HG02840 (cell line): ENCODE data around the gene MCTP2.

Experiments used
- ATAC-seq: cut with Tn5 transposase; IDR thresholded peaks from one replicate; pipeline ENCODE4 v1.9.1; 2021; ENCODE audit warnings: mild to moderate bottlenecking, moderate library complexity, moderate number of reproducible peaks; ENCODE audit not compliant: unreplicated experiment, low FRiP score

Gene MCTP2

DNA sequence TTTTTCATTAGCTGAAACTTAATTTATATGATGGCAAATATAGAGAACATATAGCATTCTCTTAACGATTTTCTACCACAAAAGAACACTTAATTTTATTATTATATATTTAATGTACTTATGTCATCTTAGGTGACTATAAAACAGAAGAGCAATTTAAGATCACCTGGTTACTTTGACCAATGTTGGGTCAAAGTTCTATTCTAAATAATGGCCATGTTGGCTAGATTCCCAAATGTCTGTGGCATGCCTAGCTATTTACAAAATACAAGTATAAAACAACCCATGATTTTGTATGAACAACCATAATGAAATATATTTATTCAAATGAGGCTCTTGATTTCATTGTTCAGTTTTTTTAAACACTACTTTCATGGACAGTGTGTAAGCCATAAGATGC, 200.9 kb downstream of the MCTP2 start:
- no peak for ATAC-seq

DNA sequence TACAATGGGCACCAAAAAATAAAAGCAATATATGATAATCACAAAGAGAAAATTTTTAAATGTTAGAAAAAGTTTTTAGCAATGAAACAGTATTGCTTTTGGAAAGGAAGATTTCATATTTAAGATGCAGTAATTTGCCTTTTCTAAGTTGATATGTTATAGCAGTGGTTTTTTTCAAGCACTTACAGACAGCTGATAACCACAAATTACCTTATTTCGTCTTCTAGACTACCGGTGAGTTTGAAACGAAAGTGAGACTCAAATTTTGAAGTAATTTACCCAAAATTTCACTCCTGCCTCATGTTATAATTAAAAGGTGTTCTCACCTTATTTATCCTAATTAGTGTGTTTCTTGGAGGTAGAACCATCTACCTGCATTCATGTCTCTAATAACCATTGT, 207.8 kb downstream of the MCTP2 start:
- no peak for ATAC-seq

DNA sequence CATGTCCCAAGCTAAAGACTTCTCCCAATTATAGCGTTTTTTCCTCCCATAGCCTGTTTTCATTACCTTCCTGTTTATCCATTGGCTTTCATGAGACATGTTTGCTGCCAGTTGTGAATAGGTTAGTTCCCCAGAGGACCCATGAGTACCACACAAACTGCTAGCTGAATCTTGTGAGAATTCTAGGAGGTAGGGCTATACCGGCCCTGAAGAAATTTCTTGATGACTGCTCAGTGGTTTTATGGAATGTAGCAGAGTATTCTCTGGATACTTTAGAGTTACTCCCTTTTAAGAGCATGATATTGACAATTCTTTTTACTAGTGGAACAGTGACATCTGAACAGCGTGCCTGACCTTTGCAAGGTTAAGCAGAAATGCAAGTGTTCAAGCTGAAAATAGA, 210.4 kb downstream of the MCTP2 start:
- no peak for ATAC-seq

DNA sequence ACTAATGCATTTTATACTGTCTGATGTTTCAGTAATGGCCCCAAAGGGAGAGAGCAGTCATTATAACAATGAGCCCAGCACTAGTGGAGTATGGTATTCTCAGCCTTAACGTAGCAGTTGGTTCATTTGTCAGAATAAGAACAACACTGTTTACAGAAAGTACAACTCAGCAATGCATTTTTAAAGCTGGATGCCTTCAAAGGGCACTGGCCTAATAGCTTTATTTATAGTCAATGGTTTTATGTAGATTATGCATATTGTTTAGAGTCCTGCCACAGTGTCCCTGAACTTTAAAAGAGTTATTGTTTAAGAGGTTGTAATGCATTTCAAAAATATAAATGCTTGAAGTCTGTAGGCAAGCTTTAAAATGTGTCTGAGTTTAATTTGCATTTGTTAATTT, 211.1 kb downstream of the MCTP2 start:
- ATAC-seq: no peak

DNA sequence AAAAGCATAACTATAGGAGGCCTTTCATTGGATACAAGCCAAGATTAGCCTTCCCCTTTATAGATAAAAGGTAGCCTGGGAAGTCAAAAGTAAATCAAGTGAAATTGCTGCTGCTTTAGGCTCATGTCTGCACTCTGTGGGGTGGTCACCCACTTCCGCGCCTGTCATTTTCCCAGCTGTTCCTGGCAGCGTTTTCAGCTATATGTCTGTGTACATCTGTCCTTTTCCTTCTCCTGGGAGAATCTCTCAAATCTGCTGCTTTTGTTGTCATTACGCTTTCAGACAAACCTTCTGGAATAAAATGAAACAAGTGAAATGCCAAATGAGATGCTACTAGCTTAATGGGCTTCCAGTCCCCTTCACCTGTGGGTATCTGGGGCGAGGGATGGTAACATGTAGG, 211.8 kb downstream of the MCTP2 start:
- ATAC-seq: no peak

DNA sequence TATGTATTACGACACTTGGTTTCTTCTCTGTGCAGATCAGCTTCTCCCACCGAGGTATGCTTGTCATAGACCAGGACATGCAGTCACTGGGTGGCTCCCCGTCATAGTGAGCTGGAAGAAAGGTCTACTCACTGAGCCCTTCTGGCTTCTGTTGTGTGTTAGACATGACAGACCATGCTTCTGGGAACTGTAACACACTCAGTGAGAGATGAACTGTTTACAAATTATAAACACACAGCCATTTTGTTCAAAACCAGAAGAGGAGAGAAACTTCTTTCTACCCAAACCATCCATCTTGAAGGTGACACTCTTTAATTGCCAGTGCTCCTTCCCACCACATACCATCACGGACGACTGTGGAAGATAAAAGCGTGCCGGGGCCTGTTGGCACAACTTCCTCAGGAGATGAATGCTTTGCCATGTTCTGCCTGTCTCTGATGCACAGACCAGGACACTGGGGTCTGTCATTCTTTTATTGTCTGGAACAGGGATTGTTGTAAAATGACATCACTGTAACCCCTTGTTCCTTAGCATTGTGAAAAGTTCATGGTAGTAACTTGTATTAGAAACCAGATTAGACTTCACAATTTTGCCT, 214.3 kb downstream of the MCTP2 start:
- ATAC-seq: no peak

DNA sequence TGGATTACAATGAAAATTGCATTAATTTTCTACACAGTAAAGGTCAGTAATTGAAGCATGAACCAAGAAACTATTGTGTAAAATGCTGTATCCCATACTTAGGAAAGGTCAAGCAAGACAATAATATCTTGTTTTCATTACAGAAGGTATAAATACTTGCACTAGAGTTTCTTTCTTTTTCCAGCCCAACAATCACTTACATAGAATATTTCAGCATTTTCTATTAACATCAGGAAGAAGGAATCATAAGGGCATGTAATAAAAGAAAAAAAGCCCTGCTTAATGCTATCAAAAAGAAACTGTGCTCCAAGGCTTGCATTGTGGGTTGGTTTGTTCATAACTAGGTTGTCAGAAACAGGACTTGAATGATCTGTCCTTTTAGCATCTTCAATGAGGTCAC, 215.1 kb downstream of the MCTP2 start:
- no peak for ATAC-seq

DNA sequence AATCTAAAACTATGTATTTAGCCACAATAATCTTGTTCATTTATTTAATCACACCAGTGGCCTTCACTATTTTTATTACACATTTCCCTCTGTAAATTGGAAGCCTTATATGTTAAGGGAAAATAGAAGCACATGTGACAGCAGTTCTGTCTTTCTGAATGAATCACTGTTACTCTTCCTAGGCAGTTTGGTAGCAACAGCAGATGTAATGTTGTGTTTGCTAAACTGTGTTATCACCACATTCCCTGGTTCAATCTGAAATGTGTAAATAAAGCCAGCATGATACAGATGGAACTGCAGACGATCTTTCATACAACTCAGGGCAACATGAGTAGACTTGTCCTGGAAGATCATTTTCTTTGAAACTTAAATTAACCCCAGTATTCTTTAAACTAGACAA, 220.1 kb downstream of the MCTP2 start:
- no peak for ATAC-seq

DNA sequence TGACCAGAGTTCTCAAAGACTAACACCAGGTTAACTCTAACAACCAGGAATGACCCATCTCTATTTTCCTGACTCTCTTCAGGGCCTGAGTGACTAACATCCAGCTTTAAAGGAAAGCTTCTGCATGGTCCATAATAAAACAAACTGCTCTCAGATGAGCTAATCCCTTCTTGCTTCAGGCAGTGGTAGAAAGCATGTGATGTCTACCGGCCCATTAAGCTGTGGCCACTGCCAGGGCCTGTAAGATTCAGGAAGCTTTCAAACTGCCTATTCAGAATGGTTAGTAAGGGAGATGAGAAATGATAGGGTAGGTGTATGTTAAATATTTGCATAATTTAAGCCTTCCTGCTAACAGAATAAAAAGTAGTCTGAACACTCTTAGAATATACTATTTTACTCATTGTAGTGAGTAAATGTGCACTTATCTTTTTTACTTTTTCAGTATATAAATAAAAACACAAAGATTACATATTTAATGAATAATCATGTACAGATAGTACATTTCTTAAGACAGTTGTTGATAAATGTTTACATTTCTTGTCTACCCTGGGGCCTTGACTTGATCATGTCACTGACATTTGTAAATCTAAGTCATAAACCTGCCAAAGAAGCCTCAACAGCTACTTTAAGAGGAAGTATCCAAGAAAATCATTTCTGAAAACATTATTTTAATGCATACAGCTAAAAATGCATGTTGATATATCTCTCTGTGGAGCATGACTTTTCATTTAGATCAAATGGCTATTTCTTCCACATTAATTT, 222.0 kb downstream of the MCTP2 start:
- ATAC-seq: no peak

DNA sequence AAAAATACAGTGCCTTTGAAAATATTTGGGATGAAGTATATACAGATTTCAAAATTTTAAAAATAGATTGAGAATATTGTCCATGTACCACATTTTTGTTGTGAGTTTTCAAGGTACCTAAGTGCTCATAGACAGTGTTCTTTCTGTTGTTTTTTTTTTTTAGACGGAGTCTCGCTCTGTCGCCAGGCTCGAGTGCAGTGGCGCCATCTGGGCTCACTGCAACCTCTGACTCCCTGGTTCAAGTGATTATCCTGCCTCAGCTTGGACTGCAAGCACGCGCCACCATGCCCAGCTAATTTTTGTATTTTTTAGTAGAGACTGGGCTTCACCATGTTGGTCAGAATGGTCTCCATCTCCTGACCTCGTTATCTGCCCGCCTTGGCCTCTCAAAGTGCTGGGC, 223.9 kb downstream of the MCTP2 start:
- ATAC-seq: no peak

DNA sequence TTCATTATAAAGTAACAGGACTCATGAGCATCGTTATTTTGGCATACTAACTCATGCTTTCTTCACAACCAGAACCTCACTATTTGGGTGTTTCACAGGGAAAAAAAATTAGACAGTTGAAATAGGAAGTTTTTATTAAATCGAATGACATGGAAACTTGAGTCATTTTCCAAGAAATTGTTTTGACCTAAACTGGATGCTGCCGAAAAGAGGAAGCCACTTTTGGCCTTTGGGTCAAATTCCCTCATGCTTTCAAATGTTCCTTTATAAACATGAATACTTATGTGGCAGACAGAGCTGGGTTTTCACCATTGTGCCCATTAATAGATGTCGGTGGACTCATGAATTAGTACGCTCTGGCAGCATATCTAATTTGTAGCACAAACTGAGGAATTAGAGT, 224.9 kb downstream of the MCTP2 start:
- no peak for ATAC-seq

DNA sequence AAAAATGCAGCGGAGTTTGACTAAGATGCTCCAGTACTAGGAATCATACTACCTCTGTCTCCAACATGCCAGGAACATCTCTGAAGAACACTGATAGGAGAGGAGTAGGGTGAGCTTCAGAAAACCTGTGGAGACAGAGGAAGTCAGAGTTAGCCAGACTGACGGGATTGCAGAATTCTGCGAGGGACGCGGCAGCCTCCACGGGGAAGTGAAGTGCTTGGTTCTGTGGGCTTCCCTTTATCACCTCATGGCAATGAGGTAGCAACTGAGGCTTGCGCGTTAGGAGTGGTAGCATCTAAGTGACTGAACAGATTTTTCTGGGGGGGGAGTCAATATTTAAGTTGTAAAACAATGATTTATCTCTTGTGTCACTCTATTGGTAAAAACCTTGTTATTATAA, 226.3 kb downstream of the MCTP2 start:
- no peak for ATAC-seq

DNA sequence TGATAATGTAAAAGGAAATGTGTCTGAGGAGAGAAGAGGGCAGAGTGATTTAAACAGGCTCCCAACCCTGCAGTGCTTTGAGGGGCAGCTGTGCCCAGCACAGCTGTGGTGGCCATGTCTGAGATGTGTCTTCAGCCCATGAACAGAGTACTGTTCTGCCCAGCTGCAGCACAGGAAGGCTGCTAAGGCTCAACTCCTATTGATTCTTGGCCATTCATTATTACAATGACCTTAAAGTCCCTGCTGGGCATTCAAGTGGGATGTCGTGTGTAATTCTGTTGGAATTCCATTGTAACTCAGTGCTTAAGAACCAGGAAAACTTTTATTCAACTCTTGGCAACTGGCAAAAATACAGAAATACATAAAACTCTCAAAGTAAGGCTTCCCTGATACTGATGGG, 229.3 kb downstream of the MCTP2 start:
- no peak for ATAC-seq

DNA sequence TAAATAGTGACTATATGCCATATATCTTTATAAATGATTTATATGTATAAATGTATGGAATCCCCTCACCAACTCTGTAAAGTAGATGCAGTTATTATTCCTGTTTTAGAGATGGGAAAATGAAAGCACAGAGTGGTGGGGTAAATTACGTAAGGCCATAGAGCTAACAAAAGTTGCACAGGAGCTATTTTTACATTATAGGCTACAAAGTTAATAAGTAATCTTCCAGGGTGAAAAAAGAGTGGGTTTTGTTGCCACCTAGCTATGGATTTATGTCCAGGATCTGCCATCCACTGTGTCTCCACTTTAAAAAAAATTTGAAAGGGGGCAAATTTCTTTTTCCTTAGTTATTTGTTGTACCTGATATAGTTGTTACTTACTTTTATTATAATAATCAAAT, 235.7 kb downstream of the MCTP2 start:
- no peak for ATAC-seq

DNA sequence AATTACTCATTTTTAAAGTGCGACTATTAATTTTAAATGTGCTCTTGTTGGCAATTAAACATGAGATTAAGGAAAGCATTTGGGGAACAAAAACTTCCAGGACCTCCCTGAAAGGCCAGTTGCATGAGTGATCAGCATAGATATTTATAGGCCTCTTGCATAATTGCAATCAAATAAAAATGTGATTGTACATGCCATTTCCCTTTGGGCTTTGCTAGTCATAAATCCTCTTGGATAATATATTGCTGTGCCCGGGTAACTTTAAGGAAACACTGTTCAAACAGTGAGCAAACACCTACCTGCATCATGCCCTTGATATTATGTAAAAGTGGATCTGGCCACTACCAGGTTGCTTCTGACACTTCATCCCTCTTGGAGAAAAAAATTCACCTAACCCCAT, 239.1 kb downstream of the MCTP2 start:
- ATAC-seq: no peak

DNA sequence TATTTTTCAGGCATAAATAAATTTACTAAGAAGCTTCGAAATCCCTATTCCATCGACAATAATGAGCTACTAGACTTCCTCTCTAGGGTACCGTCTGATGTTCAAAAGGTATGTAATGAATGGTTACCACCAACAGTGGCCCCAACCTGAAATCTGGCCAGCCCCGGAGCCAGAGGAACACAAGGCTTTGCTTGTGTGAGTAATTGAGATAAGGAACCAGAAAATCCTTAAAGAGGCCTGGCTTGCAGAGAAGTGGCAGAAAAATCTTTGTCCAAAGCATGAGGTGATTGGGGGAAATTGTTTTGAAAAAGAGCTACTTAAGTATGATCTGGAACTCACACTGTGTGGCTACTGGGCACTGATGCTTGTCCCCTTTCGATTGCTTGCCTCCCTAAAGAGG, 245.3 kb downstream of the MCTP2 start:
- ATAC-seq: no peak

DNA sequence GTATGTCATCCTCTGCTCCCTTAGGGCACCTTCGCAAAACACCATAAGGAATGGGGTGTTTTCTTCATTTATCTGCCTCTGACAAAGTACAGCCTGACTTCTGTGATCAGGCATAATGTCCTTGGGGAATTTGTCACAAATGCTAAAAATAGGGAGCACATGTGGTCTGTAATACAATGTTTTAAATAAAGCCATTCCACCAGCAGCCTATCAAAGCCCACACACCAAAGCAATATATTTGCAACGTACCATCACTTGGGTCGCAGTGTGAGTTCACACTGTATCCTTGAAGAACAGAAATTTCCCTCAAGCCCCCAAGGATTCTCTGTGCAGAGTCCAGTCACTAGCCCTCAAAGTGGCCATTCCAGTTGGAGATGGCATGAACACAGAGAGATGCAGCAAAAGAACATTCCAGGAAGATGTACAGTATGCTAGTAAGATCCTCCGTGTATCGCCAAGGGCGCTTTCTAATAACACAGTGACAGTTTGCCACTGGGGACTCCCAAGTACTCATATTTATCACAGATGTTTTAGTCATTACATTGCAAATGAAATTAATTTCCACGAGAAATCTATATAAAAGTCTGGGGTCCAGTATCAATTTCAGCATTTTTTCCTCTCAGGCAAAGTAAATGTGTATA, 246.7 kb downstream of the MCTP2 start:
- no peak for ATAC-seq

DNA sequence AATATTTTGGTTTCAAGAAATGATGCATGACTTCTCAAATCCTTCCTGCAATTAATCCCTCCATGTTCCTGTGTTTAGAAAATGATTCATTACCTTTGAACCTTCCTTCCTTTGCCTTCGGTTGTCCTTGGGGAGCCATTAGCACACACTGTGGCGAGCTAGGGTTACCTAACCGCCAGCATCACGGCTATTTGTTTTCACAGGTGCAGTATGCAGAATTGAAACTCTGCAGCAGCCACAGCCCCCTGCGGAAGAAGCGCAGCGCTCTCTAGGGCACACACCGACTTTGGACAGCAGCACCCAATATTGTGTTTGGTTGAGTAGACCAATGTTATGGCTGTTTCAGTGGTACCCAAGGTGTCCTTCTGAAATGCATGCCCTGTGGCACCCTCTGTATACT, 247.4 kb downstream of the MCTP2 start:
- ATAC-seq: no peak

DNA sequence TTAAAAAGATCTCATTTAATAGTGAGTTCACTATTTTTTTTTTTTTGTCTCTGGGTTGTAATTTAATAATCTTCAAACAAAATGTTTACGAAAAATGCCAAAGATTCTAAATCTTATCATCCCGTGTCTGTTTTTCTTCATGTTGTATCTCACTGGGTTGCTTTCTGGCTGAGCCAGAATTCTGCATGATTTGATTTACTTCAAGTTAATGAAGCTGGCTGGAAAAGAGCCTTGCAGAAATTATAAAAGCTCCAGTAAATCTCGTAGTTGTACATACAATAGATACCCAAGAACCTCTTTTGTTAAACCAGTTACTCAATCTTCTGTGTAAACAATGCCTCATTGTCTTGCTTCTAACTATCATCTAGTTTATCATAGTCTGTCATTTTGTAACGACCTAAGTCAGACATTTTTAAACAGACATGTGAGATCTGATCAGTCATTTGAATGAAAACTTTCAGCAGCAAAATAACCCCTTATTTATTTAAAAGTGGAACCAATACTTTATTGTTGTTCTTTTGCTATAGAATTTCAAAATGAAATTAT, 249.0 kb downstream of the MCTP2 start:
- ATAC-seq: no peak

DNA sequence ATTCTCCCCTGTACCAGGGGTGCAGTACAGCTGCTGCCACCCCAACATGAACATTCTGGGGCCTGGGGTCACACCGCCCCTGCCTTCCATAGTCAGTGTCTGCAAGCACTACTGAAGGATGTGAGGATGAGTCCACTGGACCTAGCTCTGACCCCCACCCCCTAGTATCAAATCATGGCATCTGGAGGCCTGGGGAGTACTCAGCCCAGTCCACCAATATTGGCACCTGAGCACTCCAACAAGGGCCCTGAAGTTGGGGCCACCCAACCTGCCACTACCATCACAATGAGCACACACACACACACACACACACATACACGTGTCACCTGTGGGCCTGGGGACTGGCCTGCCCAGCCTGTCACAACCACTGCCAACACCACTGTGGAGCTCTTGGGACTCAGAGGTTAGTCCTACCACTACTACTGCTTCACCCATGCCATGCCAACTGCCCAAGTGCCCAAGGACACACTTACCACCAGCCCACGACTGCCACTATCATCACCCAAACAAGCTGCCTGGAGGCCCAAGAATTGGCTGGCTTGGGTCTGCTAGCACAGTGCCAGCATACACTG, 253.9 kb downstream of the MCTP2 start:
- no peak for ATAC-seq

DNA sequence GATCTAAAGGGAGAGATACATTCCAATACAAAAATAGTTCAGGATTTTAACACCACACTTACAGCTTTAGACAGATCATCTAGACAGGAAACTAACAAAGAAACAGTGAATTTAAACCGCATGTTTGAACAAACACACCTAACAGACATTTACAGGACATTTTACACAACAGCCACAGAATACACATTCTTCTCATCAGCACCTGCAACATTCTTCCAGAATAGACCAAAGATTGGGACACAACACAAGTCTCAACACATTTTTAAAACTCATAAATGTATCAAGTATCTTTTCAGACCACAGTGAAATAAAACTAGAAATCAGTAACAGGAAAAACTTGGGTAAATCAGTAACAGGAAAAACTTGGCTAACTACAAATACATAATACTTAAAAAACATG, 256.3 kb downstream of the MCTP2 start:
- ATAC-seq: no peak
